HEK293T (cell line): ENCODE measurements around the gene LIME1.

Experiments used
- CTCF ChIA-PET: fragments of 350-600 bp; formaldehyde crosslinking; extraction: SDS; loops from one replicate; lab custom pipeline; 2021; ENCODE audit warnings: antibody characterized with exemption, inconsistent platforms; lab: Yijun Ruan, JAX
- POLR2A ChIA-PET: fragments of 350-600 bp; formaldehyde crosslinking; extraction: SDS; loops from one replicate; lab custom pipeline; 2020; ENCODE audit warnings: antibody characterized with exemption, inconsistent platforms; lab: Yijun Ruan, JAX
- DNase-seq: peaks from one replicate; pipeline ENCODE4 v3.0.0; 2012; ENCODE audit warnings: mixed read lengths; ENCODE audit errors: extremely low spot score
- ARNT ChIP-seq: fragments of 450-650 bp; IDR thresholded peaks from 2 replicates; pipeline ENCODE4 v1.6.1; 2017; ENCODE audit warnings: mild to moderate bottlenecking
- BHLHE40 ChIP-seq: fragments of 450-650 bp; IDR thresholded peaks from 2 replicates; pipeline ENCODE4 v1.6.1; 2016; ENCODE audit warnings: mild to moderate bottlenecking, moderate library complexity, borderline replicate concordance
- CTBP1 ChIP-seq: fragments of 450-650 bp; IDR thresholded peaks from 2 replicates; pipeline ENCODE4 v1.6.1; 2016; ENCODE audit warnings: borderline replicate concordance
- ELF4 ChIP-seq: fragments of 450-650 bp; IDR thresholded peaks from 2 replicates; pipeline ENCODE4 v1.6.1; 2017; ENCODE audit warnings: antibody characterized with exemption
- FOXA1 ChIP-seq: fragments of 450-650 bp; IDR thresholded peaks from 2 replicates; pipeline ENCODE4 v1.6.1; 2016; ENCODE audit warnings: mild to moderate bottlenecking
- FOXK2 ChIP-seq: fragments of 450-650 bp; IDR thresholded peaks from 2 replicates; pipeline ENCODE4 v1.6.1; 2016; ENCODE audit warnings: mild to moderate bottlenecking
- FOXM1 ChIP-seq: fragments of 450-650 bp; IDR thresholded peaks from 2 replicates; pipeline ENCODE4 v1.6.1; 2017; ENCODE audit warnings: mild to moderate bottlenecking, borderline replicate concordance
- HDGF ChIP-seq: fragments of 450-650 bp; IDR thresholded peaks from 2 replicates; pipeline ENCODE4 v1.6.1; 2017; ENCODE audit warnings: antibody characterized with exemption, borderline replicate concordance
- L3MBTL2 ChIP-seq: fragments of 450-650 bp; conservative IDR thresholded peaks from 2 replicates; pipeline ENCODE4 v1.6.1; 2016; ENCODE audit warnings: mild to moderate bottlenecking
- LEF1 ChIP-seq: fragments of 450-650 bp; IDR thresholded peaks from 2 replicates; pipeline ENCODE4 v1.6.1; 2017; ENCODE audit warnings: mild to moderate bottlenecking, borderline replicate concordance
- NFRKB ChIP-seq: fragments of 450-650 bp; IDR thresholded peaks from 2 replicates; pipeline ENCODE4 v1.6.1; 2016; ENCODE audit warnings: mild to moderate bottlenecking, moderate library complexity
- SP1 ChIP-seq: fragments of 450-650 bp; IDR thresholded peaks from 2 replicates; pipeline ENCODE4 v1.6.1; 2017
- SUZ12 ChIP-seq: fragments of 450-650 bp; IDR thresholded peaks from 2 replicates; pipeline ENCODE4 v1.6.1; 2016; ENCODE audit warnings: mild to moderate bottlenecking
- TARDBP ChIP-seq: fragments of 450-650 bp; IDR thresholded peaks from 2 replicates; pipeline ENCODE4 v1.6.1; 2016
- ZNF384 ChIP-seq: fragments of 450-650 bp; IDR thresholded peaks from 2 replicates; pipeline ENCODE4 v1.6.1; 2016
- TF ChIP-seq, protein P1 (sequence below): fragments of 450-650 bp; IDR thresholded peaks from 2 replicates; pipeline ENCODE4 v1.6.1; 2016

LIME1 gene

DNA sequence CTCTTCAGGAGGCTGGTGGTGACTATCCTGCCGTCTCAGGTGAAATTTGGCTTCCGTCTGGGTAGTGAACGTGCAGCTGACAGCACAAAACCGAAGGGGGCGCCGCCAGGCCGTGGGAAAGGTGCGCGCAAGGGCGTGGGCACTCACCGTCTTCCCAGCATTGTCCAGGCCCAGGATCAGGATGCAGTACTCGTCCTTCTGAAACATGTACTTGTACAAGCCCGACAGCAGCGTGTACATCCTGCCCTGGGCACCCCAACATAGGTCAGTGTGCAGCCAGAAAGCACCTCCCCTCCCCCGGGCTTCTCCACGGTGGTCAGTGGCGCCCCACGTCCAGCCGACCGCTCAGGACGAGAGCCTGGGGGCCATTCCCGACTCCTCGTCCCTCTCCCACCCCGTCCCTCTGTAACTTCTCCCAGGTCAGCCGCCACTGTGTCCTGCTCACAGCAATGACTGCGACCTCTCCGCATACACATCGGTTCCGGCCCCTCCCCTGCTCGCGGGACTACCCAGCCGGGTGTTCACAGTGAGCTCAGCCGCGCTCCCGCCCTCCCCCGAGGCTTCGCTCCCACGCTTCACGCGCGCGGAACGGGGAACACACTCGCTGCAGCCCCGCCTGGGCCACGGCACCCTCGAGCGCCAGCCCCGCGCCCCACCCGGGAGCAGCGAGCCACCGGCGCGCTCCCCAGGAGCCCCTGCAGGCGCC, 29.5 kb upstream of the LIME1 start:
- DNase-seq, result peak; percentile 47
- ChIA-PET POLR2A (interaction anchor here (0.6 to 1.7 kb wide), 13 partner anchors 8 to 169 kb away, joined by 3 to 9 read pairs (median 4); partner anchors contain the start of genes LIME1, PTK6, RTEL1 and SLC2A4RG), CTCF (no interaction called here)
- TF ChIP-seq ELF4 (no peak), FOXM1 (no peak), BHLHE40 (no peak), SUZ12 (no peak), LEF1 (no peak), SP1 (no peak), CTBP1 (no peak), HDGF (no peak), ZNF384 (no peak), L3MBTL2 (no peak), ARNT (no peak), NFRKB (no peak)
- TF ChIP-seq, protein P1, sequence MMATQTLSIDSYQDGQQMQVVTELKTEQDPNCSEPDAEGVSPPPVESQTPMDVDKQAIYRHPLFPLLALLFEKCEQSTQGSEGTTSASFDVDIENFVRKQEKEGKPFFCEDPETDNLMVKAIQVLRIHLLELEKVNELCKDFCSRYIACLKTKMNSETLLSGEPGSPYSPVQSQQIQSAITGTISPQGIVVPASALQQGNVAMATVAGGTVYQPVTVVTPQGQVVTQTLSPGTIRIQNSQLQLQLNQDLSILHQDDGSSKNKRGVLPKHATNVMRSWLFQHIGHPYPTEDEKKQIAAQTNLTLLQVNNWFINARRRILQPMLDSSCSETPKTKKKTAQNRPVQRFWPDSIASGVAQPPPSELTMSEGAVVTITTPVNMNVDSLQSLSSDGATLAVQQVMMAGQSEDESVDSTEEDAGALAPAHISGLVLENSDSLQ, result no peak

DNA sequence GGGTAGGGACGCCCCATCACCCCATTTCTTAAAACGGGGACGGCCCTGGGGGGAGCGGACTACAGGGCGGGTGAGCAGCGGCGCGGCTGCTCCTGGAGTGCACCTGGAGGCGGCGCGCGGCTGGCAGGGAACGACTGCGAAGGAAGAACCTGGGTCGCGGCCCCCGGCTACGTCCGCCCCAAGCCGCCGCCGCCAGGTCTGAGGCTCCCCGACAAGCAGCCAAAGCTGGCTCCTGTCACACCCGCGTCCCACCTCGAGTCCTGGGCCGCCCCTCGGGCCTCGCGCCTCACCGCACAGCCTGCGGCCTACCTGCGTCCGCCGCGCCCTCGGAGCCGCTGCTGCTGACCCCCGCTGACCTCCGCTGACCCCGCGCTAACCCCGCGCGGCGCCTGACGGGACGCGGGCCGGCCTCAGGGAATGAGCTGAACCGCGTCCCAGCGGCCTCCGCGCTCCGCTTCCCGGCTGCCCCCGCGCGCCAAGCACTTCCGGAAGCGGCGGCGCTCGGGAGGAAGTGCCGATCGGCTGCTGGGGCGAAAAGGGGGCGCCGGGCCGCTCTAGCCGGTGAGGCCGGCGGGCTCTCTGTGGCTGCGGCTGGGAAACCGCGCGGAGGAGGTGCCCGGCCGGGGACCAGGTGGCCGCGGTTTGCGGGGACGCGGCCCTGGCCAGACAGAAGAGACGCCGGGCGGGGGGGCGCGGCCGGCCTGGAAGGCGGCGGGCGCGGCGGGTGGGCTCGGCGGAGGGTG, 28.7 kb upstream of the LIME1 start, which contains the start of the genes ARFRP1 and ZGPAT:
Gene ARFRP1, minus strand, starts transcription at position 419 of the 743 bp plus-strand sequence. CDS start 885 bp downstream, outside the sequence.
Gene ZGPAT, plus strand, starts transcription at position 482 of the 743 bp plus-strand sequence. CDS start 542 bp downstream, outside the sequence.
- ChIA-PET CTCF (interaction anchor here (0.6 kb wide), 1 partner anchor 31 kb away, joined by 3 read pairs; the partner anchor contains the start of gene SLC2A4RG), POLR2A (interaction anchor here (0.6 to 2.0 kb wide), 20 partner anchors 9 to 170 kb away, joined by 3 to 17 read pairs (median 4); partner anchors contain the start of genes HELZ2, LIME1, PTK6 and RTEL1)
- DNase-seq, result peak; percentile 91
- no peak for TF ChIP-seq FOXA1
- TF ChIP-seq FOXM1, result no peak
- 0 out of 2 replicates have a peak, but pooled peaks have one; percentile 1 for TF ChIP-seq ARNT
- no peak; the same call in 1 of the 2 replicates for TF ChIP-seq LEF1
- TF ChIP-seq NFRKB, result no peak
- TF ChIP-seq SUZ12, result no peak
- TF ChIP-seq ZNF384, result no peak
- TF ChIP-seq TARDBP, result no peak
- no peak for TF ChIP-seq BHLHE40
- TF ChIP-seq HDGF, result 0 out of 2 replicates have a peak, but pooled peaks have one; percentile 60
- TF ChIP-seq, protein P1, result no peak
- 0 out of 2 replicates have a peak, but pooled peaks have one; percentile 15 for TF ChIP-seq ELF4
- TF ChIP-seq CTBP1, result no peak
- TF ChIP-seq SP1, result no peak

DNA sequence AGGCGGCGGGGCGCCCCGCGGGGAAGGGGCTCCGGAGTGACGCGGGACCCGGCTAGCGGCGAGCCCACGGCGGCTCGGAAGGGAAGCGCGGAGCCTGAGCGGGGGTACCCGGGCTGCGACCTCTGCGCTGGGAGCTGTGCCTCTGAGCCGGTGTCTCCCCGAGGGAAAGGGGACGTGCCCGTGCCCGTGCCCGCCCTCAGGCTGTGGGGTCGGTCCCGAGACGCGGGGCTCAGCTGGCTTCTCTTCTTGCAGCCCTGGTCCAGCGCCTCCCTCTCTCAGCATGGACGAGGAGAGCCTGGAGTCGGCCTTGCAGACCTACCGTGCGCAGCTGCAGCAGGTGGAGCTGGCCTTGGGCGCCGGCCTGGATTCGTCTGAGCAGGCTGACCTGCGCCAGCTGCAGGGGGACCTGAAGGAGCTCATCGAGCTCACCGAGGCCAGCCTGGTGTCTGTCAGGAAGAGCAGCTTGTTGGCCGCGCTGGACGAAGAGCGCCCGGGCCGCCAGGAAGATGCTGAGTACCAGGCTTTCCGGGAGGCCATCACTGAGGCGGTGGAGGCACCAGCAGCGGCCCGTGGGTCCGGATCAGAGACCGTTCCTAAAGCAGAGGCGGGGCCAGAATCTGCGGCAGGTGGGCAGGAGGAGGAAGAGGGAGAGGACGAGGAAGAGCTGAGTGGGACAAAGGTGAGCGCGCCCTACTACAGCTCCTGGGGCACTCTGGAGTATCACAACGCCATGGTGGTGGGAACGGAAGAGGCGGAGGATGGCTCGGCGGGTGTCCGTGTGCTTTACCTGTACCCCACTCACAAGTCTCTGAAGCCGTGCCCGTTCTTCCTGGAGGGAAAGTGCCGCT, 27.9 kb upstream of the LIME1 start:
- no peak for TF ChIP-seq FOXM1
- no peak for TF ChIP-seq ELF4
- CTCF ChIA-PET, result interaction anchor here (0.6 kb wide), 1 partner anchor 31 kb away, joined by 3 read pairs; the partner anchor contains the start of gene SLC2A4RG
- POLR2A ChIA-PET, result interaction anchor here (0.6 to 2.0 kb wide), 18 partner anchors 9 to 171 kb away, joined by 3 to 17 read pairs (median 4); partner anchors contain the start of genes HELZ2, LIME1, PTK6 and RTEL1
- DNase-seq, result peak; percentile 22

DNA sequence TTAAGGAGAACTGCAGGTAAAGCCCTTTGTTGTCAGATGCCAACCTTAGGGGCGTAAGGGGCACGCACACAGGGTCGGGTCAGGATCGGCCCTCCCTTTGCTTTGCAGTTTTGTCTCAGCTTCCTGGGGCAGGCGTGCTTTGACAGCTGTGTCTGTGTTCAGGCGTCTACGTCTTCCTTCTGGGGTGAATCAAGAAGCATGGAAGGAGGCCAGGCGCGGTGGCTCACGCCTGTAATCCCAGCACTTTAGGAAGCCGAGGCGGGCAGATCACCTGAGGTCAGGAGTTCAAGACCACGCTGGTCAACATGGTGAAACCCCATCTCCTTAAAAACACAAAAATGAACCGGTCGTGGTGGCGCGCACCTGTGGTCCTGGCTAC, 27.3 kb upstream of the LIME1 start:
- DNase-seq, result peak; percentile 2
- no peak for TF ChIP-seq FOXA1
- TF ChIP-seq ELF4, result no peak
- TF ChIP-seq ARNT, result no peak
- TF ChIP-seq, protein P1, result no peak
- no peak for TF ChIP-seq FOXM1
- POLR2A ChIA-PET, result interaction anchor here (1.6 to 2.0 kb wide), 2 partner anchors 32 to 156 kb away, joined by 14 to 17 read pairs; partner anchors contain the start of gene TPD52L2
- CTCF ChIA-PET, result no interaction called here

DNA sequence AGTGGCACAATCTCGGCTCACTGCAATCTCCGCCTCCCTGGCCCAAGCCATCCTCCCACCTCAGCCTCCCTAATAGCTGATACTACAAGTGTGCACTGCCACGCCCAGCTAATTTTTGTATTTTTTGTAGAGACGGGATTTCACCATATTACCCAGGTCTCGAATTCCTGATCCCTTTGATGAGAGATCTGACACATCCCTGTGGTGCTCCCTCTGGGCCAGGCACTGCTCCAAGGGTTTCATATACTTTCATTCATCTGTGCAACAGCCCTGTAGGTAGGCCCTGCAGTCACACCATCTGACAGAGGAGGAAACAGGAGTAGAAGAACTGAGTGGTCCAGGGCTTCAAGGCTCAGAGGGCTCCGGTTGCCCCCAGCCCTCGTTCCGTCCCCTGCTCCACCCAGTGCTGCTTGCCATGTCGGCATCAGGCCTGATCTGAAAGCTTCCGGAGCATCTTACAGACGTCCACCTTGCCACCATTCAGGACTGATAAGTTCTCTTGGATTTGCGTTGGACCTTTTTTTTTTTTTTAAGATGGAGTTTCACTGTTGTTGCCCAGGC, 25.3 kb upstream of the LIME1 start:
- no peak for TF ChIP-seq SUZ12
- TF ChIP-seq ELF4, result no peak
- TF ChIP-seq FOXK2, result no peak
- TF ChIP-seq LEF1, result no peak
- TF ChIP-seq ARNT, result no peak
- no peak for TF ChIP-seq TARDBP
- TF ChIP-seq BHLHE40, result no peak
- TF ChIP-seq CTBP1, result no peak
- no peak for TF ChIP-seq SP1
- no peak for TF ChIP-seq FOXA1
- TF ChIP-seq, protein P1, result no peak
- no peak for TF ChIP-seq HDGF
- TF ChIP-seq L3MBTL2, result no peak
- DNase-seq, result no peak
- ChIA-PET POLR2A (no interaction called here), CTCF (interaction anchor here (0.7 kb wide), 1 partner anchor 241 kb away, joined by 3 read pairs; no protein-coding TSS in a partner anchor)
